ENCODE results near the gene PLEKHA6.

The PLEKHA6 gene

DNA sequence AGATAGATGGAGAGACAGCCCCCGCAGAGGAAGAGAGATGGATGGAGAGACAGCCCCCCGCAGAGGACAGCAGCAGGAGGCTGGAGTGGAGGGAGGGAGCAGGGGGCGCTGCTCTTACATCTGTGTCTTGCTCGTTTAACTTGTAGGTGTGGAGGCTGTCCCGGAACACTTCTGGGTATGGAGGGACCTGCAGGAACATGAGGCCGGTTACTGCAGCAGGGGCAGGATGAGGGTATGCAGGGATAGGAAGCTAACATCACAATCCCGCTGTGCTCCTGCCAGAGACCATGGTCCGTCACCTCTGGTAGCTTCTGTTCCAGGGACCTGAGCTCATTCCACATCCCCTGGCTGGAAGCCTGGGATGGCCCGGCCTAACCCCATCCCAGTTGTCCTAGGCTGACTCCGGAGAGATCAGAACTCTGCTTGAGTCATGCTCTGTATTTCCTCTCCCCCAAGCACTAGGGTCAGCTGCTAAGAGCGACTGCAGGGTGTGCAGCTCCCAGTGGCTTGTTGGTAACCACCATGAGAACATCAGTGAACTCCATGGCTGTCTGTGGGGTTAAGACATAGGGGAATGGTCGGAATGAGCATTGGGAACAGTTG is 109.2 kb downstream of the PLEKHA6 start:
- in situ Hi-C loops (cut with HindIII; ENCODE audit: low sequenced_read_pairs) = loop anchor here (5.0 kb wide), 1 partner anchor 33 kb away; no protein-coding TSS in a partner anchor
- no peak overlapping the region for H3K4me3 ChIP-seq (ENCODE audit: low read depth, low read length)
- DNase-seq (ENCODE audit: low read depth) = no peak
- TF ChIP-seq, protein P1, sequence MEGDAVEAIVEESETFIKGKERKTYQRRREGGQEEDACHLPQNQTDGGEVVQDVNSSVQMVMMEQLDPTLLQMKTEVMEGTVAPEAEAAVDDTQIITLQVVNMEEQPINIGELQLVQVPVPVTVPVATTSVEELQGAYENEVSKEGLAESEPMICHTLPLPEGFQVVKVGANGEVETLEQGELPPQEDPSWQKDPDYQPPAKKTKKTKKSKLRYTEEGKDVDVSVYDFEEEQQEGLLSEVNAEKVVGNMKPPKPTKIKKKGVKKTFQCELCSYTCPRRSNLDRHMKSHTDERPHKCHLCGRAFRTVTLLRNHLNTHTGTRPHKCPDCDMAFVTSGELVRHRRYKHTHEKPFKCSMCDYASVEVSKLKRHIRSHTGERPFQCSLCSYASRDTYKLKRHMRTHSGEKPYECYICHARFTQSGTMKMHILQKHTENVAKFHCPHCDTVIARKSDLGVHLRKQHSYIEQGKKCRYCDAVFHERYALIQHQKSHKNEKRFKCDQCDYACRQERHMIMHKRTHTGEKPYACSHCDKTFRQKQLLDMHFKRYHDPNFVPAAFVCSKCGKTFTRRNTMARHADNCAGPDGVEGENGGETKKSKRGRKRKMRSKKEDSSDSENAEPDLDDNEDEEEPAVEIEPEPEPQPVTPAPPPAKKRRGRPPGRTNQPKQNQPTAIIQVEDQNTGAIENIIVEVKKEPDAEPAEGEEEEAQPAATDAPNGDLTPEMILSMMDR (IDR thresholded peaks at IDR 0.05; ENCODE audit: low read depth, low read length, missing control alignments) = no peak

DNA sequence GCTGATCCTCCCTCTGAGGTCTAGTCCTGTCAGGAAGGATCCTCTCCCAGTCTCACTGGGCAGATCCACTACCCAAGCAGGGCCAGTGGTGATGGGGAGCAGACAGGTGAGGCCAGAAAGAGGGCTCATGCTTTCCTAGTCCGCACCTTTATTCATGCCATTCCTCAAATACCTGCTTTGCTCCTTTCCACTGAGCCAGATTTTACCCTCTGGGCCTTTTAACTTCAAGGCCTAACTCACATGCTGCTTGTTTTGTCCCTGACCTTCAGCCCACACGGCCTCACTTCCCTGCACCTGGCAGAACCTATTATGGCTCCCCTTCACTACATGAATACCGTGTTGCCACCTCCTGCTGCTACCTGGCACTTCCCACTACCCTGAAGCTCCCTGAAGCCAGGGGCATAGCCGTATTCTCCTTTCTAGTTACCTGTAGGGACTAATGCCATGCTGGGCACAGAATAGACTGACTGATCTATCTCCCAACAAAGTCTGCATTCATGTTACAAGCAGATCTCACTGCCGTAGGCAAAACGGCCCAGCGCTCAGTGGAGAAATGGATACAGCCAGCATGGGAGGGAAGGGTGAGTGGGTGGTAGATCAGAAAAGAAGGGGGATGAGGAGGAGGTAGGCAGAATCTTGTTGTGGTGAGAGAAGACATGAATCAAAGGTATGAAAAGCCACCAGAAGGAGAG is 109.8 kb downstream of the PLEKHA6 start:
- in situ Hi-C loops (cut with HindIII; ENCODE audit: low sequenced_read_pairs) = loop anchor here (5.0 kb wide), 1 partner anchor 33 kb away; no protein-coding TSS in a partner anchor
- no peak overlapping the region for H3K4me3 ChIP-seq (ENCODE audit: low read depth, low read length)
- TF ChIP-seq, protein P1 (IDR thresholded peaks at IDR 0.05; ENCODE audit: low read depth, low read length, missing control alignments) = no peak
- no peak for DNase-seq (ENCODE audit: low read depth)

DNA sequence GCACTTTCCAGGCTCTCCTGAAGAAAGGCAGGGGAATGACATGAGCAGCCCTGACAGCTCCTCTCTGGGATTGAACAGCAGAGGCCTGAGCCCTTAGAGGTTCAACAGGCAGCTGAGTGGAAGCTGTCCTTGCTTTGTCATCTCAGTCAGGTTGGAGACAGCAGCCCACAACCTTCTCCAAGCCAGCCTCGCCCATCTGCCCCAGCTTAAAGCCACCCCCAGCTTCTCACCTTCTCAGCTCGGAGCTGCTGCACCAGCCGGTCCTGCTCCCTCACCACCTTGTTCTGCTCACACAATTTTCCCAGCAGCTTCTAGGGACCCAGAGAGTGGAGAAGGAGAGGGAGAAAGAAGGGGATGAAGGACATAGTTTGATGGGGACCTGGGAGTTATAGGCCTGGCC is 110.8 kb downstream of the PLEKHA6 start:
- TF ChIP-seq, protein P1 (IDR thresholded peaks at IDR 0.05; ENCODE audit: low read depth, low read length, missing control alignments) = no peak
- no peak for DNase-seq (ENCODE audit: low read depth)
- in situ Hi-C loops (cut with HindIII; ENCODE audit: low sequenced_read_pairs) = no loop called here
- H3K4me3 ChIP-seq (ENCODE audit: low read depth, low read length) = no peak overlapping the region

DNA sequence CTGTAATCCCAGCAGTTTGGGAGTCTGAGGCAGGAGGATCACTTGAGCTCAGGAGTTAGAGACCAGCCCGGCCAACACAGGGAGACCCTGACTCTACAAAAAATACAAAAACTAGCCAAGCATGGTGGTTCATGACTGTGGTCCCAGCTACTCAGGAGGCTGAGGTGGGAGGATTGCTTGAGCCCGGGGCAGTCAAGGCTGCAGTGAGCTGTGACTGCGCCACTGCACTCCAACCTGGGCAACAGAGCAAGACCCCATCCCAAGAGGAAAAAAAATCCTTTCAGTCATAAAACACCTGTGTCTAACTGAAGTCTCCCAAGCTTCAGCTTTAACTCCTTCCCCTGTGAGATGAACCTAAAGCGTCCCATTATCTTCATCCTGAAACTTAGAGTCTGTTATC is 112.9 kb downstream of the PLEKHA6 start:
- DNase-seq (ENCODE audit: low read depth) = no peak
- H3K4me3 ChIP-seq (ENCODE audit: low read depth, low read length) = no peak overlapping the region
- in situ Hi-C loops (cut with HindIII; ENCODE audit: low sequenced_read_pairs) = no loop called here
- TF ChIP-seq, protein P1 (IDR thresholded peaks at IDR 0.05; ENCODE audit: low read depth, low read length, missing control alignments) = no peak

DNA sequence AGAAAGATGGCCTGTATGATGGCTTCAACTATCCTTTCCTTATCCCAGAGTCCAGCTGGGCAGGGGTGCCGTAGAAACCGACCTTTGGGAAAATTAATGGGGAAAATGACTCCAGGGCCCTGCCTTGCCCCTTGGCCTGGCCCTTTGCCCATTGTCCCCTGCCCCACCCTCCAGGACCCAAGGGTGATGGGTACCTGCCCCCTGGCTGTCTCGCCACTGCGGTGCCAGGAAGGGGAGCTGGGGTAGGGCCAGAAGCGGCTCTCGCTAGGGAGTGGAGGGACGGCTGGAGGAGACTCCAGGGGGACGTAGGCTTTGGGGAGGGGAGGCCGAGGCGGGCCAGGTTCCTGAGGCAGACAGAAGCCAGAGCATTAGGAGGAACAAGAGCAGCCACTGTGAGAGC is 116.8 kb downstream of the PLEKHA6 start:
- DNase-seq (ENCODE audit: low read depth) = no peak
- in situ Hi-C loops (cut with HindIII; ENCODE audit: low sequenced_read_pairs) = no loop called here
- TF ChIP-seq, protein P1 (IDR thresholded peaks at IDR 0.05; ENCODE audit: low read depth, low read length, missing control alignments) = no peak
- H3K4me3 ChIP-seq (ENCODE audit: low read depth, low read length) = no peak overlapping the region

DNA sequence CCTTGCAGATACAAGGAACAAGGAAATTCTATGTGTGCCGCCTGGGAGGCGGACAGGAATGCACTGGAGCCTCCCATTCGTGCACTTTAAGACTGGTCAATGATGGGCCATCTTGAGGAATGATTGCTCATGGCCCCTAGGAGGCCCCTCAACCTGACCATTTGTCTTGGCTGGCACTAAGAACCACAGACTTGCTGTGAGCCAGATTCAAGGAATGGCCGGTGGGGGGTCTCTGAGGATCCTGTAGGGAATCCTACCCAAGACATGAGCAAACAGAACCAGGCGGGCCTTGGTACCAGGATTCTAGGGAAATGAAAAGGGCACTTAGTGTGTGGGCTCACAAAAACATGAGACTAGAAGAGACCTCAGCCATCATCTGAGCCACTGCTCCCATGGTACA is 117.8 kb downstream of the PLEKHA6 start:
- in situ Hi-C loops (cut with HindIII; ENCODE audit: low sequenced_read_pairs) = no loop called here
- TF ChIP-seq, protein P1 (IDR thresholded peaks at IDR 0.05; ENCODE audit: low read depth, low read length, missing control alignments) = no peak
- H3K4me3 ChIP-seq (ENCODE audit: low read depth, low read length) = no peak overlapping the region
- no peak for DNase-seq (ENCODE audit: low read depth)
